Activated CD8-positive, alpha-beta memory T cell treated with anti-CD3 and anti-CD28 coated beads for 24 hours (primary cell): ENCODE measurements around the gene MALSU1.
"Not testable (repeated sequence)": the region's sequence is repeated elsewhere in the genome, so short reads cannot be mapped to it uniquely, and the experiment has no call there.

Source experiments
- DNase-seq: peaks from one replicate; pipeline ENCODE4 v3.0.0-alpha.2; 2020

MALSU1 gene

GRCh38 chr7:23287612-23288011, 11.5 kb upstream of the MALSU1 start:
- DNase-seq = no peak

GRCh38 chr7:23290993-23291392, 8.1 kb upstream of the MALSU1 start:
- DNase-seq = no peak

GRCh38 chr7:23291957-23292560, 7.1 kb upstream of the MALSU1 start:
- no peak for DNase-seq

- DNase-seq = no peak
Observed at GRCh38 chr7:23292623-23293022, 6.5 kb upstream of the MALSU1 start.

- no peak for DNase-seq
Observed at GRCh38 chr7:23293500-23294073, 5.6 kb upstream of the MALSU1 start.

DNA sequence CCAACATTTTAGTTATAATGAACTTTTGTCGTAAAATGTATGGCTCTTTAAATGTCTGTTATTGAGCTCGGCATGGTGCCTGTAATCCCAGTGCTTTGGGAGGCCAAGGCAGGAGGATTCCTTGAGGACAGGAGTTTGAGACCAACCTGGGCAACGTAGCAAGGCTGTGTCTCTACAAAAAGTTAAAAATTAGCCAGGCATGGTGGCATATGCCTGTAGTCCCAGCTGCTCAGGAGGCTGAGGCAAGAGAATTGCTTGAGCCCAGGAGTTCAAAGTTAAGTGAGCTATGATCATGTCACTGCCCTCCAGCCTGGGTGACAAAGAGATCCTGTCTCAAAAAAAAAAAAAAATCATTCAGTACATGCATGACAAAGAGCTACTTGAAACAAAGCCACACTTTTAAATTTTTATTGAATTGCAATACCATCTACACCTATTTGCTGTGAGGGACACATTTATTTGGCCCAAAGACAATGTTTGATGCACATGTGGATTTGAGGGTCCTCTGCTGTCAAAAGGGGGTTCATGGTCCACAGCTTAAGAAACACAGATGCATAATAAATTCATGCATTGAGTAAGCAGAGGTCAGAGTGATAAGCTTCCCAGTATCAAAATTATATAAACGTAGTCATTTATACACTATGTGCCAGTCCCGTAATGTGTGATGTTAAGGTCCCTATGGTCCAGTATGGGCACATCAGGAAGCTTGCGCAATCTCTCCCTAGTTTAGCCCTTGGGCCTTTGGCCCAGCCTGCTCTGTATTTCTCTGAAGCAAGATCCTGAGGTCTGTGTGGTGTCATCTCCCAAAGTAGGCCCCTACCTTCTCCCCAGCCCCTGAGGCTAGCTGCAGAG, 4.4 kb upstream of the MALSU1 start:
- DNase-seq = no peak

GRCh38 chr7:23295401-23295697, 3.8 kb upstream of the MALSU1 start:
- no peak for DNase-seq

GRCh38 chr7:23298141-23298881, 828 bp upstream of the MALSU1 start:
- no peak for DNase-seq

- DNase-seq = no peak
Observed at GRCh38 chr7:23299770-23300300, 696 bp downstream of the MALSU1 start.

DNA sequence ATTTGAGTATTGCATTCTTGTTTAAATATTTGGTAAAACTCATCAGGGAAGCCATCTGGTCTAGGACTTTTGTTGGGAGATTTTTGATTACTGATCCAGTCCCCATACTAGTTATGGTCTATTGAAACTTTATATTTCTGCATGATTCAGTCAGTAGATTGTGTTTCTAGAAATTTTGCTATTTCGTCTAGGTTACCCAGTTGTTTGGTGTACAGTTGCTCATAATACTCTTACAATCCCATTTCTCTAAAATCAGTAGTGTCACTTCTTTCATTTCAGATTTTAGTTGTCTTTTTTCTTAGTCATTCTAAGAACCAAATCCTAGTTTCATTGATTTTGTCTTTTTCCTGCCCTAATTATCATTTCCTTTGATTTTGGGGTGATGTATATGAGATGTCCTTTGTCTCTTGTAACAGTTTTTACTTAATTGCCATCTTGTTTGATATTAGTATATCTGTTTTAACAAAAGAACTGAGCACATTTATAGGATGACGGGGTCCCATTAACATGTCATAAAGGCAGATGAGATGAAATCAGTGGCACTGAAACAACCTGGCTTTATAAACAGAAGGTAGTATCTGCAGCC, 7.9 kb downstream of the MALSU1 start:
- no peak for DNase-seq

- DNase-seq = no peak
Observed at GRCh38 chr7:23308754-23309153, 9.6 kb downstream of the MALSU1 start.

GRCh38 chr7:23312141-23312540, 13.0 kb downstream of the MALSU1 start:
- DNase-seq = not testable (repeated sequence)

DNA sequence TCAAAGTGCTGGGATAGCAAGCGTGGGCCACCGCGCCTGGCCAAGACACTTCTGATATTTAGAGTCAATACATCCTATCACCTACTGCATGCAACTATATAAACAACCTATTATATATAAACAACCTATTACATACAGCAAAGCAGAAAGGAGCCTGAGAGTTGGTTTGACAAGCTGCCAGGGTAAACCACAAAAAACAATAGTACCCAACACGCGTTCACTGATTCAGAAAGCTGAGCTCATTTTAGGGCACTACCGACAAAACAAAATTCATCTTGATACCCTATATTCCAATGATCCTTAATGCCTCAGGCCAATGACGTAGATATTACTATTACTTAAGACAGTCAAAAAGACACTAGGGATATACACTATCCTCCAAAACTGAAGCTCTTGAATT, 16.2 kb downstream of the MALSU1 start:
- no peak for DNase-seq

GRCh38 chr7:23331132-23331531, 32.0 kb downstream of the MALSU1 start:
- no peak for DNase-seq

DNA sequence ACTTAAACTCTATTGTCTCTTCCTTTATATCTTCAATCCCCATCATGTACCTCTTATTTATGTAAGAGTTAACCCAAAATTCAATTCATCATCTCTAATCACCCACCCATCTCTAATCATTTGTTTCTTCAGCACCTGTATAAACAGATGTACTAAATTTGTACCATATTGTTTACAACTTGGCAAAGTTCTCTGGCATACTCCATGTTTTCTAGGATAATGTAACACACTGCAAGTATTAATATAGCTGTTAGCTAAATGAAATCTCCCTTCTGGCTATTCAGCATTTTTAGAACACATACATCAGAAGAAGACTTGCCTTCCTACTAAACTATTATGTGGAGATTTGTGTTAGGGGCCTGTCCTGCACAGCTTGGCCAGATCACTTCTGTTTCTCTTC, 33.1 kb downstream of the MALSU1 start:
- no peak for DNase-seq

DNA sequence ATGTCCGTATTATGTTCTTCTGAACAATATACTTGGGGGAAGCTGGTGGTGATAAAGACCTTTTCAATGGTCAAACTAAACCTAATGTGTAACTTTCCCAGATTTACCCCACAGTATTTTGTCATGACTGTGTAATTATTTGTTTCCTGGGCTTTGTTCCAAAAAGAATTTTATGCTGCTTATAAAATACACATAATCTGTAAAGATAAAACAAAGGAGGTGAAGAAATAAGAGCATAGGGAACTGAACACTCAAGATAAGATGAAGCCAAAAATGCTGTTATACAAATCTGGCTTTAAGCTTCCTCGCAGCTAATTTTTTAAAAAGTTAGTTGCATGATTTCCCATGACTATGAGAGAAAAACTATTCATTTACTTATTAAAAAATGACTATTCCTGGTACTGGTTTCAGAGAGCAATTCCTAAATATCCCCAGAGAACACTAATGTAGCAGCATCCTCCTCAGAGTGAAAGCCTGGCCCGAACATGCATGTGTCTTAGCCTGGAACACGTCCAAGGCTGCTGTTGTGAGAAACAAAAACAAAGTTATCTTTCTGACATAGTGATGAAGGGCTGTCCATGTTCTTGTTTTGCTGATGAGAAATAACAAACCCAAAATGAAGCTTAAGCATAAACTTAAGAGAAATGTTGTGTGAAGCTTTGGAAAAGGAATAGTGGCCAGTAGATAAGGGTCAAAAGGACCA, 33.9 kb downstream of the MALSU1 start:
- DNase-seq = no peak

DNA sequence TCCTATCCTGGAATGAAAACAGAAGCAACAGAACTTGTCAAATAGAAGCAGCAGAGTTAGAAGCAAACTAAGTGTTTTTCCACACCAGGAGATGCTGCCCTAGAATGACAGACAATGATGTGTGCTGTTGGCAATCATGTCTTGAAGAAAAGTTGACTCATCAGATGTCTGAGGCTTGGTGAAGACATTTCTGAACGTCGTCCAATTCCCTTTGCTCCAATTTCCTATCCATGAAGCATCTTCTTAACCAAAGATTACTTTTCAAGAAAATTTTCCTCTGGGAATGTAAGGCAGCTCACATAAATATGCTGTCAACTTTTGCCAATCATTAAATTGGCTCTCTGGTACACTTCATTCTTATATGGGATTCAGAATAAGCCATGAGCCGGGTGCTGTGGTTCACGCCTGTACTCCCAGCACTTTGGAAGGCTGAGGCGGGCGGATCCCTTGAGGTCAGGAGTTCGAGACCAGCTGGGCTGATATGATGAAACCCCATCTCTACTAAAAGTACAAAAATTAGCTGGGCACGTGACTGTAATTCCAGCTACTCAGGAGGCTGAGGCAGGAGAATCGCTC, 34.6 kb downstream of the MALSU1 start:
- no peak for DNase-seq

GRCh38 chr7:23334482-23335056, 35.4 kb downstream of the MALSU1 start:
- DNase-seq = no peak

DNA sequence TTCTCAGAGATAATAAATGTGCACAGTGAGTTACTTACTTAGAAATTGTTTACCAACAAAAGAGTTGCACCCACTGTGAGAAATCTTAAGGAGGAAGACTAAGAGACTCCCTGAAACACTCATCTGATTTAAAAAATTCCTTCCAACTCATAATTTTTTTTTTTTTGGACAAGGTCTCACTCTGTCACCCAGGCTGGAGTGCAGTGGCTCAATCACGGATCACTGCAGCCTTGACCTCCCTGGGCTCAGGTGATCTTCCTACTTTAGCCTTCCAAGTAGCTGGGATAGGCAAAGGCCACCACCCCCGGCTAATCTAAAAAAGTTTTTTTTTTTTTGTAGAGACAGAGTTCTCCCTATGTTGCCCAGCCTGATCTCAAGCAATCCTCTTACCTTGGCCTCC, 36.0 kb downstream of the MALSU1 start:
- DNase-seq = no peak

DNA sequence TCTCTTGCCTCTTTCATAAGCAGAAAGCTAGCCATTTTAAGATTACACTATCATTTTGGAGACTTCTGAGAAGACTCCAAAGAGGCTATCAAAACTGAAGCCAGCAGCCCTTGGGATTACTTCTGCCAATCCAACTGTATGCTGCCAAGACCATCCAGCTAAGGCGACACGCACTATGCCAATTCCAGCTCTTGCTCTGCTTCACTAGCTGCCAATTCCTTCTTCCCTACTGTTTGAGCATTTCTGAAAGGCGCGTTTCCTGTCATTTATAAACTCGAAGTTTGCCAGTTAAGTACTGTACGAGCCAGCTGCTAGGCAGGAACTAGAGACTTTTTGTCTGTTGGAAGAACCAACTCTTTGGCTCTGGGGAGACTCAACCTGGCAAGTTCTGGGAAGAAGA, 36.5 kb downstream of the MALSU1 start:
- DNase-seq = no peak

- DNase-seq = no peak
Observed at GRCh38 chr7:23336086-23336485, 36.9 kb downstream of the MALSU1 start.

GRCh38 chr7:23336799-23337283, 37.7 kb downstream of the MALSU1 start:
- DNase-seq = no peak
